ENCODE results near the gene MTHFR.

The MTHFR gene

DNA sequence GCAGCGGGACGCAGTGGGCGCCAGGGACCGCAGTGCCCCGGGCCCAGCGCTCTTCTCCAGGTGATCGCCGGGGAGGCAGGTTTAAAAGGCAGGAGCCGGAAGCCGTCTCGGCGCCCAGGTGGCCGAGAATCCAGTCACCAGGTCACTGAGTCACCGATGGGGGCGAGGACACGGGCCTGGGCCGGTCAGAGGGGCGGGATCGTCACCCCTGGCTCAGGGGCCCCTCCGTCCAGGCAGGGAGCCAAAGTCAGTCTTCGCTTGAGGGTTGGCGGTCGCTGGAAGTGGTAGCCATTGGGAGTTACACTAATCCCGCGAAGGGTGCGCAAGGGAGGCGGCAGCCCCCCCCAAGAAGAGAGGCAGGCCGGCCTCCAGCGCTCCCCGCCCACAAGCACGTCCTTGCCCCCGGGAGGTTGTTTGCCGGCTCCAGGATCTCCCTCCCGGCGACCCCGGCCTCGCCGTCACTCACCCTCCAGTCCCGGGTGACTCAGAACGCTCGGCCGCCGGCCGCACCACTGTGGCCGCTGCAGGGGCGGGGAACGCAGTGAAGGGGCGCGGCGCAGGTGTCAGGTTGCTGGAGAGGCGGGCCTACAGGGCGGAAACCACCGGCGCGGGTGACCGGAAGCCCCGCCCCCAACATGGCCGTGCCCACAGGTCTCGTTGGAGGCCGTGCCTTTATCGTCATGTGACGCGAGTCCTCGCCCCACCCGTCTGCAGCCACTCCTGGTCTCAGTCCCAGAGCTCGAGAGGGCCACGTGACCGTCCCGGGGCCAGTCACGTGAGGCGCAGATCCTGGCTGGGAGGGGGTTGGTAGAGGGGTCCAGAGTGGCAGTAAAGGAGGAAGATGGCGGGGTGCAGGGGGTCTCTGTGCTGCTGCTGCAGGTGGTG is at the start of gene MTHFR, which contains the start of gene CLCN6:
Gene MTHFR, minus strand, starts transcription at position 543 of the 885 bp plus-strand sequence. CDS start 2,848 bp downstream, outside the sequence.
Gene CLCN6, plus strand, starts transcription at position 770 of the 885 bp plus-strand sequence. Its CDS starts 72 bp downstream, at position 842.
- Mint-ChIP-seq H3K27ac (peak within 1 kb of the TSS; percentile 97), H3K27me3 (ENCODE audit: low read depth) (no peaks in the 10 kb centered on the region), H3K9me3 (no peaks in the 10 kb centered on the region), H3K4me3 (peak within 1 kb of the TSS; percentile 97), H3K36me3 (ENCODE audit: low read depth) (peaks cover 15% of the 10 kb centered on the region), H3K4me1 (ENCODE audit: low read depth) (peaks cover 51% of the 10 kb centered on the region)

DNA sequence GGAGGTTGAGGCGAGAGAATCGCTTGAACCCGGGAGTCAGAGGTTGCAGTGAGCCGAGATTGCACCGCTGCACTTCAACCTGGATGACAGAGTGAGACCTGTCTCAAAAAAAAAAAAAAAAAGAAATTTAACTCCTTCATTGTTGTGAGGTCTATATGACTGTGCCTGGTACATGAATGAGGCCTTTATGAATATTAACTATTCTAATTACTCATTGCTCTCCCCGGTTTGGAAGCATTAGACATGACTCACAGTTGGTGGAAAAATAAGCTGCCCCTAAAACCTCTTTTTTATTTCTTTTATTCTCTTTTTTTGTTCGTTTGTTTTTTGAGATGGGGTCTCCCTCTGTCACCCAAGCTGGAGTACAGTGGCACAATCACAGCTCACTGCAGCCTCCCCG is 49.7 kb upstream of the MTHFR start:
- Mint-ChIP-seq H3K9me3 (no peaks in the 10 kb centered on the region), H3K4me3 (no peak overlapping the region), H3K36me3 (ENCODE audit: low read depth) (no peaks in the 10 kb centered on the region), H3K27me3 (ENCODE audit: low read depth) (peaks cover 52% of the 10 kb centered on the region), H3K4me1 (ENCODE audit: low read depth) (peaks cover 1% of the 10 kb centered on the region), H3K27ac (no peak overlapping the region)

DNA sequence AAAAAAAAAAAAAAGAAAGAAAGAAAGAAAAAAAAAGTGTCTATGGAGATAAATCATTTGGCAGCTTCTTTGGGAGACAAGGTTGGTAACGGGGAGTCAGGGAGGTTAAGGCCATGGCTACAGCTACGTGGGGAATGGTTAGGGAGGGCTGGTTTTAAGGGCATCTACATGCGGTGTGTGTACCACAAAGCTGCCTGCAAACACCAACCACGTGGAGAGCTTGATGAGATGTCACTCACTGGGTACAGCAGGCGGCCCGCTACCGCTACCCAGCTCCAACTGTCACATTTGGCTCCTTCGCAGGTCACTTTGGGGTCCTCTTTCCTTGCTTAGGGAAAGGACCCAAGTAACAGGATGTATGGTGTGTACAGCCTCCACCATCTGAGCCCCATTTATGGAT is 48.8 kb upstream of the MTHFR start:
- no peaks in the 10 kb centered on the region for H3K9me3 Mint-ChIP-seq
- H3K4me1 Mint-ChIP-seq (ENCODE audit: low read depth) = peaks cover 1% of the 10 kb centered on the region
- peaks cover 43% of the 10 kb centered on the region for H3K27me3 Mint-ChIP-seq (ENCODE audit: low read depth)
- H3K27ac Mint-ChIP-seq = no peak overlapping the region
- no peak overlapping the region for H3K4me3 Mint-ChIP-seq
- H3K36me3 Mint-ChIP-seq (ENCODE audit: low read depth) = no peaks in the 10 kb centered on the region

DNA sequence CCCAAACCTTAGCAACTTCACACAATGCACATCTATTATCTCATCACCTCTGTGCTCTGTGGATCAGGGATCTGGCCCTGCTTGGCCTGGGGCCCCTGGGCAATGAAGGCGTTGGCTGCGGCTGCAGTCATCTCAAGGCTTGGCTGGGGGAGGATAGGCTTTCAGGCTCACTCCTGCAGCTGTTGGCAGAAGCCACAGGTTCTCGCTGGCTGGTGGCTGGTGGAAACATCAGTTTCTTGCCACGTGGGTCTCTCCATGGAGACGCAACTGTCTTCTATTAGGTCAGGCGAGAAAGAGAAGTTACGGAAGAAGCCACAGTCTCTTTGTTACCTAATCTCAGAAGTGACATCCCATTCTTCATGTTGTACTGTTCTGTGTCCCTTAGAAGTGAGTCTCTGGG is 45.4 kb upstream of the MTHFR start:
- Mint-ChIP-seq H3K9me3 (no peaks in the 10 kb centered on the region), H3K36me3 (ENCODE audit: low read depth) (no peaks in the 10 kb centered on the region), H3K27me3 (ENCODE audit: low read depth) (peaks cover 16% of the 10 kb centered on the region), H3K4me3 (no peak overlapping the region), H3K4me1 (ENCODE audit: low read depth) (no peaks in the 10 kb centered on the region), H3K27ac (no peak overlapping the region)

DNA sequence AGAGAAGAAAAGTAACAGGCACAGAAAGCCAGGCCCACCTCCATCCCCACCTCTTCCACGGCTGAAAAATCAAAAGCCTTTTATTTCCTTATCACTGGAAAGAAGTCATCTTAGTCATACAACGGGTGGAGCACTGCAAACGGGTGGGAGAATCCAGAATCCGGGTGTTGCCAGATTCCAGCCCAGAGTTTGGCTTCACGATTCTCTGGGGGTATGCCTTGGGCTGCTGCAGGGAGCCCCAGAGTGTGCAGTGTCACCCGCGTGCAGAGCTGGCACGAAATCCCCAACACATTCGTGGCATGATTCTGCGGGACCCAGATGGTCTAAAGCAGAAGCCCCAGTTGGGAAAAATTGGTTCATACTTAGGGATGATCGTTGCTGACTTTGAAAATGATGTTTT is 44.4 kb upstream of the MTHFR start:
- Mint-ChIP-seq H3K4me3 (no peak overlapping the region), H3K27me3 (ENCODE audit: low read depth) (peaks cover 16% of the 10 kb centered on the region), H3K9me3 (no peaks in the 10 kb centered on the region), H3K27ac (no peak overlapping the region), H3K4me1 (ENCODE audit: low read depth) (no peaks in the 10 kb centered on the region), H3K36me3 (ENCODE audit: low read depth) (peaks cover 5% of the 10 kb centered on the region)

DNA sequence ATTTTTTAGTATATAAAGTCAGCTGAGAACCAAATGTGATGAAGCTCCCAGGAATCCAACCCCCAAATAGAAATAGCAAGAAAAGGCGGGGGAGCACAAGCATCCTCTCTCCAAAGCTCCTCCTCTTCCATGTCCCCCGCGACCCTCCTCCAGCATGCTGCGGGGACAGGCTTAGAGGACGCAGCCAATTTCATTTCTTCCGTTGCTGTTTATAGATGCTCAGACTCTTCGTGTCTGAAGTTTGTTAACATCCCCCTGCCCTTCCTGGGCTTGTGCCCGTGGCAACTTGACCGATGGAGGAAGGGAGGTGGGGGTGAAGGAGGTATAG is 42.6 kb upstream of the MTHFR start:
- H3K4me3 Mint-ChIP-seq = no peak overlapping the region
- no peaks in the 10 kb centered on the region for H3K4me1 Mint-ChIP-seq (ENCODE audit: low read depth)
- H3K27ac Mint-ChIP-seq = no peak overlapping the region
- H3K36me3 Mint-ChIP-seq (ENCODE audit: low read depth) = peaks cover 9% of the 10 kb centered on the region
- peaks cover 12% of the 10 kb centered on the region for H3K27me3 Mint-ChIP-seq (ENCODE audit: low read depth)
- H3K9me3 Mint-ChIP-seq = no peaks in the 10 kb centered on the region

DNA sequence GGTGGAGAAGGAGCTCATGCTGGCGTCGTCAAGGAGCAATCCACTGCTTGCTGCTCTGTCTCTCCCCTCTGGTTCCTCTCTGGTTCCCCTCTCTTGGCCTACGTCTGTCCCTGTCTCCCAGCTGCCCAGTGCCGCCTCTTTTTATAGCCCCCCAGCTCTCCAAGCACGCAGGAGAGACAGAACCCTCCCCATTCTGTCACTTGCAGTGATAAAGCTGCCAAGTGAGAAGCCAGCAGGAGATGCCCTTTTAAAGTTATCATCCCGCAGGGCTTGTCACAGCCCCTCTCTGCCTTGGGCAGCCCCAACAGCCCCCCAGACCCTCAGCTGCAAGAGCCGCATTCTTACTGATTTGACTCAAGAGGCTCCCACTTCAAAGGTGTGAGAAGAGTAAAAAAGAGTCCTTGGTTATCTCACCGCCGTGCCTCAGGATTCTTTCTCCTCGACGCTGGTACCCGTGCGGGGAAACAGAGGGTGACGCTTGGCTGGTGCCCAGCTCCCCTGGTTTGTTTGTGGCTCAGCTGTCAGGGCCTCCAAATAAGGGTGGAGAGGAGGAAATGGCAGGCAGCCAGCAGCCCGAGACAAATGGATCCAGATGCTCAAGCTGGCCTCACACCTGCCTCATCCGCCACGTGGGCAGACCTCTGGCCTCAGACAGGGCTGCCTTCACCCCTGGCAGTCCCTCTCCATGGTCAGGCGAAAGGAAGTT is 42.1 kb upstream of the MTHFR start, which contains the start of gene NPPA:
Gene NPPA, minus strand, starts transcription at position 117 of the 706 bp plus-strand sequence. Its CDS starts 99 bp downstream, at position 18.
- H3K4me3 Mint-ChIP-seq = no peak within 1 kb of the TSS
- no peak within 1 kb of the TSS for H3K27ac Mint-ChIP-seq
- H3K4me1 Mint-ChIP-seq (ENCODE audit: low read depth) = no peaks in the 10 kb centered on the region

DNA sequence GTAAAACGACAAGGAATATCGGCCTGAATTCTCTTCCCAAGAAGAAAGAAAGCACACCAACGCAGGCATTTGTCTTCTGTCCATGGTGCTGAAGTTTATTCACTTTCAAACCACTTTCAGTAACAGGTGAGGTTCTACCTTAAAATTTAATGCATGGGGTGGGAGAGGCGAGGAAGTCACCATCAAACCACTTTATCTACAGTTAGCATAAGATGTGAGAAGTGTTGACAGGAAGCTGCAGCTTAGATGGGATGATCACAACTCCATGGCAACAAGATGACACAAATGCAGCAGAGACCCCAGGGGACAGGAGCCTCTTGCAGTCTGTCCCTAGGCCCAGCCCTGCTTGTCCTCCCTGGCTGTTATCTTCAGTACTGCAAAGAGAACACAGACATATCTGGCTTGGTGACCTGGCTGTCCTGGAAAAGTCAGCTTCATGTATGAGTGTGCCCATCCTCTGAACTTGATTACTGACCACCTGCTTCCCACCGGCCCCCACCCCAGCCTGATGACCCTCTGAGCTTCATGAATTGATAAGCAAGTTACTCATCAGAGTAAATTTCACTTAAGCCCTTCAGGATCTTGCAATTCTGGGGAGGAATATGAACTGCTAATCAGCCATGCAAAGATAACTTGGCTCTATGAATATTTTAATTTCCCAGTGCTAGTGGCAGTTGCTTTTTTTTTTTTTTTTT is 40.0 kb upstream of the MTHFR start:
- H3K36me3 Mint-ChIP-seq (ENCODE audit: low read depth) = peaks cover 17% of the 10 kb centered on the region
- no peaks in the 10 kb centered on the region for H3K4me1 Mint-ChIP-seq (ENCODE audit: low read depth)
- H3K27ac Mint-ChIP-seq = no peak overlapping the region
- no peaks in the 10 kb centered on the region for H3K9me3 Mint-ChIP-seq
- H3K4me3 Mint-ChIP-seq = no peak overlapping the region
- H3K27me3 Mint-ChIP-seq (ENCODE audit: low read depth) = no peaks in the 10 kb centered on the region

More for the DNA sequence above, 42.1 kb upstream of the MTHFR start, which contains the start of gene NPPA:
- Mint-ChIP-seq H3K9me3 (no peaks in the 10 kb centered on the region), H3K27me3 (ENCODE audit: low read depth) (peaks cover 8% of the 10 kb centered on the region), H3K36me3 (ENCODE audit: low read depth) (peaks cover 9% of the 10 kb centered on the region)

DNA sequence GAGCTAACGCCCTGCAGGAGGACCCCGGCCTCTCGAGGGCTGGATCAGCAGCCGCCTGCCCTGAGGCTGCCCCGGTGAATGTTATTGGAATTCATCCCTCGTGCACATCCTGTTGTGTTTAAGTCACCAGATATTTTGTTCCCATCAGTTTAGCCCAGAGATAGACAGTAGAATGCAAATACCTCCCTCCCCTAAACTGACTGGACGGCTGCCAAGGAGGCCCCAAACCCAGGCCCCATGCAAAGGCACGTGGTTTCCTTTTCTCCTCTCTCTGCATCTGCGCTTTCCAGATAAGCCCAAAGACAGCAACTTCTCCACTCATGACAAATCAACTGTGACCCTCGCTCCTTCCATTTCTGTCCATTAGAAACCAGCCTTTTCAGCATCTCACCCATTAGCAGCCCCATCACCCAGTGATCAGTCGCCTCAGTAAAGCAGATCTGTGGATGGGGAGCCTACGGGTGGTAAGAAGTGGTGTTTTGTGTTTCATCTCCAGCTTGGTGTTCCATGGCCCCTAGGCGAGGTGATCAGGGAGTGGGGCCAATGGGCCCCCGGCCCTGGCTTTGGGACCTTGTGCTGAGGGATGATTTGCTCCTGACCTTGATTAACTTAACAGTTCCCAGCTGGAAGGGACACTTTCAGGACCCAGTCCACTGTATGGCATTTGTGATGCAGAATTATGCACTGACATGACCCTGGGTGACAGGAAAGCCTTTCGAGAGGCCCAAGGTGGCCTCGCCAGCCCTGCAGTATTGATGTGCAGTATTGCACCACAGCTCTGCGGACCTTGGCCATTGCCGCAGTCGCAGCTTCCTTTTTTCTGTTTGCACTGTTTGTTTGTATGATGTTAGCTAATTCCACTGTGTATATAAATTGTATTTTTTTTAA is 36.6 kb upstream of the MTHFR start:
- no peaks in the 10 kb centered on the region for H3K27me3 Mint-ChIP-seq (ENCODE audit: low read depth)
- no peak overlapping the region for H3K27ac Mint-ChIP-seq
- H3K9me3 Mint-ChIP-seq = no peaks in the 10 kb centered on the region
- H3K4me3 Mint-ChIP-seq = no peak overlapping the region
- H3K36me3 Mint-ChIP-seq (ENCODE audit: low read depth) = peaks cover 23% of the 10 kb centered on the region
- no peaks in the 10 kb centered on the region for H3K4me1 Mint-ChIP-seq (ENCODE audit: low read depth)

DNA sequence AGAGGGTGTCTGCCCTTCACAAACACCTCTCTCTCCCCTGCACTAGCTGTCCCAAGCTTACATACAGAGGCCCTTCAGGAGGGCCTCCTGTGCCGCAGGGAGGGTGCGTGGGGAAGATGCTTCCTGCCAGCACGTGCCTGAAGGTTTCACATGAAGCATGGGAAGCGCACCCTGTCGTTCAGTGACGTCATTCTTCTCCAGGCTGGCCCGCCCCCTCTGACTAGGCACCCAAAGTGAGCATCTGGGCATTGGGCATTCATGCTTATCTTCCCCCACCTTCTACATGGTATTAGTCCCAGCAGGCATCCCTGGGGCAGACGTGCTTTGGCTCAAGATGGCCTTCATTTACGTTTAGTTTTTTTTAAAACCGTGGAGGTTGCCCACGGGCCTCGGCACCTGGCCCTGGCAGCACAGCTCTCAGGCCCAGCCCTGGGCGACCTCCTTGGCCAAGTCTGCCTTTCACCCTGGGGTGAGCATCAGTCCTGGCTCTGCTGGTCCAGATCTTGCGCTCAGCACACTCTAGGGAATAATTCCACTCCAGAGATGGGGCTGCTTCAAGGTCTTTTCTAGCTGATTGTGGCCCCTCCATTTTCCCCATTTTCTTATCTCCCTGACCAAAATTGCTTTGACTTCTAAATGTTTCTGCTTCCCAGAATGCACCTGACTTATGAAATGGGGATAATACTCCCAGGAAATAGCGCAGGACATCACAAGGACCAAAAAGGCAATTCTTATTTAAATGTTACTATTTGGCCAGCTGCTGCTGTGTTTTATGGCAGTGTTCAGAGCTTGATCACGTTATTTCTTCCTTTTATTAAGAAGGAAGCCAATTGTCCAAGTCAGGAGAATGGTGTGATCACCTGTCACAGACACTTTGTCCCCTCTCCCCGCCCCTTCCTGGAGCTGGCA is 35.7 kb upstream of the MTHFR start:
- no peak overlapping the region for H3K4me3 Mint-ChIP-seq

DNA sequence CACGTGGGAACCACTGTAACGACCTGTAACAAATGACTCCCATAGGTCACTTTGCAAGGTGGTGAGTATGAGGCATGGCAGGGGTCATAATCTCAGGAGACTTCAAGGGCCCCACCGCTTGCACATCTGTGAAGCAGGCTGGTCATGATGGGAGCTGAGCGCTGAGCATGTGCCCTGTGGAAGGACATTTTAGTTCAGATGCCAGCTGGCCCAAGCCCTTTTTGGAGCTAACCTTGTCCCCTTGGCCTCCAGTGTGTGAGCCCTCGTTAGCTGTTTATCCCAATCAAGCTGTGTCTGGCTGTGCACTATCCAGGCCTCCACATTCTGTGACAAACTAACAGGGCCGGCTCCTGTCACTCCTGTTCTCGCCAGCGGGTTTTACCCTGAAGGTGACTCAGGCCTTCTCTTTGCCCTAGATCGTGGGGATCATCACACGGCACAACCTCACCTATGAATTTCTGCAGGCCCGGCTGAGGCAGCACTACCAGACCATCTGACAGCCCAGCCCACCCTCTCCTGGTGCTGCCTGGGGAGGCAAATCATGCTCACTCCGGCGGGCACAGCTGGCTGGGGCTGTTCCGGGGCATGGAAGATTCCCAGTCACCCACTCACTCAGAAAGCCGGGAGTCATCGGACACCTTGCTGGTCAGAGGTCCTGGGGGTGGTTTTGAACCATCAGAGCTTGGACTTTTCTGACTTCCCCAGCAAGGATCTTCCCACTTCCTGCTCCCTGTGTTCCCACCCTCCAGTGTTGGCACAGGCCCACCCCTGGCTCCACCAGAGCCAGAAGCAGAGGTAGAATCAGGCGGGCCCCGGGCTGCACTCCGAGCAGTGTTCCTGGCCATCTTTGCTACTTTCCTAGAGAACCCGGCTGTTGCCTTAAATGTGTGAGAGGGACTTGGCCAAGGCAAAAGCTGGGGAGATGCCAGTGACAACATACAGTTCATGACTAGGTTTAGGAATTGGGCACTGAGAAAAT is 34.3 kb upstream of the MTHFR start:
- Mint-ChIP-seq H3K36me3 (ENCODE audit: low read depth) (peaks cover 25% of the 10 kb centered on the region), H3K4me3 (no peak overlapping the region), H3K27ac (no peak overlapping the region), H3K9me3 (no peaks in the 10 kb centered on the region), H3K4me1 (ENCODE audit: low read depth) (no peaks in the 10 kb centered on the region), H3K27me3 (ENCODE audit: low read depth) (no peaks in the 10 kb centered on the region)

More for the DNA sequence above, 35.7 kb upstream of the MTHFR start:
- peaks cover 25% of the 10 kb centered on the region for H3K36me3 Mint-ChIP-seq (ENCODE audit: low read depth)
- no peaks in the 10 kb centered on the region for H3K4me1 Mint-ChIP-seq (ENCODE audit: low read depth)
- H3K27me3 Mint-ChIP-seq (ENCODE audit: low read depth) = no peaks in the 10 kb centered on the region
- no peaks in the 10 kb centered on the region for H3K9me3 Mint-ChIP-seq
- H3K27ac Mint-ChIP-seq = no peak overlapping the region
